Measurements from ENCODE around the gene TAF5. TPM values are rescaled to one million over a fixed set of nuclear protein-coding genes. Genes with fewer than 3 reads are reported as not detected.

TAF5 gene
- total and polyA plus RNA-seq, 2 donors (not counting 3 experiments of a cell fraction or from before 2014, with no cell fraction given), result 2.4 to 5.8 TPM

- no TSS peak for BruUV-seq (replicated peaks)
- Histone ChIP-seq H3K79me2 (ENCODE audit: control insufficient read depth, insufficient read depth, low read length) (peaks cover 62% of the 10 kb centered on the region), H3K4me3 (replicated peaks in 1 of 3; ENCODE audit: insufficient read depth in 1 of 3, low read depth in 1 of 3, low read length in 3 of 3) (peak overlapping the region; percentile 65 to 89 (median 81)), H3K4me1 (ENCODE audit: control insufficient read depth, extremely low read depth, insufficient read depth, low read length) (peaks cover 16% of the 10 kb centered on the region), H3K36me3 (ENCODE audit: control insufficient read depth in 2 of 2, extremely low read depth in 1 of 2, insufficient read depth in 2 of 2, low read length in 2 of 2) (peaks cover 5 to 9% of the 10 kb centered on the region in 2 experiments), H3K9me3 (replicated peaks; ENCODE audit: control insufficient read depth, insufficient read depth, low read length) (no peaks in the 10 kb centered on the region), H3K27ac (ENCODE audit: insufficient read depth, low read depth, low read length) (peak overlapping the region; percentile 70), H3K9ac (replicated peaks; ENCODE audit: extremely low read depth, insufficient read depth, low read length) (peak overlapping the region; percentile 86), H4K20me1 (replicated peaks; ENCODE audit: control insufficient read depth, extremely low read depth, insufficient read depth, low read length) (no peaks in the 10 kb centered on the region), H3K27me3 (ENCODE audit: control insufficient read depth in 2 of 2, insufficient read depth in 2 of 2, low read length in 2 of 2) (no peaks in the 10 kb centered on the region), H2AFZ (ENCODE audit: low read depth, low read length) (peak overlapping the region; percentile 55), H3K4me2 (ENCODE audit: insufficient read depth, low read length) (peak overlapping the region; percentile 89), H3K9me1 (replicated peaks; ENCODE audit: control insufficient read depth, extremely low read depth, insufficient read depth, low read length) (no peaks in the 10 kb centered on the region)
- ChIA-PET POLR2A (no interaction called here), CTCF (interaction anchor here (0.8 to 1.9 kb wide), 4 partner anchors 9 to 478 kb away, joined by 3 to 5 read pairs (median 4); partner anchors contain the start of gene CNNM2)
- peak; percentile 34 for DNase-seq (ENCODE audit: low read depth, low spot score)
- intact Hi-C loops (cut with micrococcal nuclease), result loop anchor here (1.0 kb wide), 2 partner anchors 27 to 45 kb away; no protein-coding TSS in a partner anchor
- FAIRE-seq, result no peak
- TF ChIP-seq MYC (IDR thresholded peaks at IDR 0.05; ENCODE audit: low read depth, low read length) (no peak), EZH2 (IDR thresholded peaks at IDR 0.05; ENCODE audit: borderline replicate concordance, low read depth, low read length, severe bottlenecking) (no peak), MAX (IDR thresholded peaks at IDR 0.05; ENCODE audit: insufficient read depth, insufficient read length) (no peak), POLR2A (IDR thresholded peaks at IDR 0.05; ENCODE audit: low read depth, low read length) (no peak), FOS (IDR thresholded peaks at IDR 0.05; ENCODE audit: borderline replicate concordance, insufficient read depth, low read length) (no peak), CTCF (IDR thresholded peaks at IDR 0.05; ENCODE audit: extremely low read depth in 1 of 2, insufficient read depth in 1 of 2, low read depth in 1 of 2, low read length in 2 of 2) (no peak), POLR2AphosphoS5 (IDR thresholded peaks at IDR 0.05; ENCODE audit: insufficient read depth, low read depth, low read length) (no peak), GATA2 (IDR thresholded peaks at IDR 0.05; ENCODE audit: insufficient read depth, insufficient read length, low read depth, low read length) (no peak), JUN (IDR thresholded peaks at IDR 0.05; ENCODE audit: borderline replicate concordance, insufficient read depth, insufficient read length, low read depth) (no peak)
- dilution Hi-C loops (cut with MboI; ENCODE audit: extremely low pct_ligation_motif_present, low sequenced_read_pairs), result no loop called here
Measured at GRCh38 chr10:103395754-103396066, 27.9 kb downstream of the TAF5 start.
